OCI-LY1 (cell line): Measurements from ENCODE around the gene SPTB.

ENCODE experiments used
- H2AFZ ChIP-seq: fragments of 200-600 bp; sonication (generic), shearing (Covaris generic); 2 replicates; pipeline ENCODE4 v1.6.0; 2014; ENCODE audit warnings: antibody characterized with exemption, mild to moderate bottlenecking, low read length
- H3F3A ChIP-seq: fragments of 200-600 bp; sonication (generic), shearing (Covaris generic); 2 replicates; pipeline ENCODE4 v1.6.0; 2014; ENCODE audit warnings: mild to moderate bottlenecking, antibody characterized with exemption, low read length, moderate library complexity; ENCODE audit not compliant: insufficient read depth
- H3K27ac ChIP-seq: fragments of 200-600 bp; sonication (generic); 2 replicates; pipeline ENCODE4 v1.5.1; 2014; ENCODE audit warnings: low read length, mixed run types, mild to moderate bottlenecking, low read depth; ENCODE audit not compliant: poor library complexity, severe bottlenecking
- H3K27me3 ChIP-seq: fragments of 200-600 bp; sonication (generic); 2 replicates; pipeline ENCODE4 v1.6.0; 2014; ENCODE audit warnings: antibody characterized with exemption, mild to moderate bottlenecking, low read length, moderate library complexity; ENCODE audit not compliant: insufficient read depth
- H3K36me3 ChIP-seq: fragments of 200-600 bp; sonication (generic); 2 replicates; pipeline ENCODE4 v1.6.1; 2014; ENCODE audit warnings: mild to moderate bottlenecking, antibody characterized with exemption, low read length, moderate library complexity, mixed read lengths; ENCODE audit not compliant: insufficient read depth
- H3K4me1 ChIP-seq: fragments of 200-600 bp; sonication (generic); 2 replicates; pipeline ENCODE4 v1.5.1; 2014; ENCODE audit warnings: mild to moderate bottlenecking, low read length, moderate library complexity; ENCODE audit not compliant: insufficient read depth, severe bottlenecking
- H3K4me2 ChIP-seq: fragments of 200-600 bp; sonication (generic), shearing (Covaris generic); 2 replicates; pipeline ENCODE4 v1.6.1; 2014; ENCODE audit warnings: low read length
- H3K4me3 ChIP-seq: fragments of 200-600 bp; sonication (generic); 2 replicates; pipeline ENCODE4 v1.5.1; 2014; ENCODE audit warnings: low read length, low read depth, mild to moderate bottlenecking, mixed read lengths; ENCODE audit not compliant: poor library complexity, severe bottlenecking
- H3K79me2 ChIP-seq: fragments of 200-600 bp; shearing (Covaris generic); 2 replicates; pipeline ENCODE4 v1.6.1; 2016; ENCODE audit warnings: mixed run types, low read length, mixed read lengths; ENCODE audit not compliant: insufficient read depth
- H3K9ac ChIP-seq: fragments of 200-600 bp; sonication (generic), shearing (Covaris generic); 2 replicates; pipeline ENCODE4 v1.6.1; 2014; ENCODE audit warnings: mild to moderate bottlenecking, low read length, mixed read lengths
- H3K9me2 ChIP-seq: fragments of 200-600 bp; sonication (generic), shearing (Covaris generic); 2 replicates; pipeline ENCODE4 v1.6.1; 2014; ENCODE audit warnings: low read depth, mild to moderate bottlenecking, low read length, mixed read lengths
- H3K9me3 ChIP-seq: fragments of 200-600 bp; shearing (Covaris generic); 2 replicates; pipeline ENCODE4 v1.6.1; 2014; ENCODE audit warnings: low read length, mixed read lengths
- H4K20me1 ChIP-seq: fragments of 200-600 bp; sonication (generic), shearing (Covaris generic); 2 replicates; pipeline ENCODE4 v1.6.0; 2016; ENCODE audit warnings: mild to moderate bottlenecking, low read length; ENCODE audit not compliant: insufficient read depth
- EZH2 ChIP-seq: fragments of 200-600 bp; sonication (generic), shearing (Covaris generic); IDR thresholded peaks from 2 replicates; pipeline ENCODE4 v1.8.0; 2017; ENCODE audit warnings: borderline replicate concordance, mixed run types, mild to moderate bottlenecking, antibody characterized with exemption, low read length, moderate library complexity, mixed read lengths
- TF ChIP-seq, protein P1 (sequence below): fragments of 200-600 bp; sonication (generic), shearing (Covaris generic); IDR thresholded peaks from 2 replicates; pipeline ENCODE4 v1.5.1; 2017; ENCODE audit warnings: mild to moderate bottlenecking, antibody characterized with exemption, low read length, moderate library complexity, mixed read lengths

SPTB gene

GRCh38 chr14:64825509-64825908 is 54.2 kb downstream of the SPTB start:
- no peaks in the 10 kb centered on the region for H3K4me1 ChIP-seq
- TF ChIP-seq, protein P1, sequence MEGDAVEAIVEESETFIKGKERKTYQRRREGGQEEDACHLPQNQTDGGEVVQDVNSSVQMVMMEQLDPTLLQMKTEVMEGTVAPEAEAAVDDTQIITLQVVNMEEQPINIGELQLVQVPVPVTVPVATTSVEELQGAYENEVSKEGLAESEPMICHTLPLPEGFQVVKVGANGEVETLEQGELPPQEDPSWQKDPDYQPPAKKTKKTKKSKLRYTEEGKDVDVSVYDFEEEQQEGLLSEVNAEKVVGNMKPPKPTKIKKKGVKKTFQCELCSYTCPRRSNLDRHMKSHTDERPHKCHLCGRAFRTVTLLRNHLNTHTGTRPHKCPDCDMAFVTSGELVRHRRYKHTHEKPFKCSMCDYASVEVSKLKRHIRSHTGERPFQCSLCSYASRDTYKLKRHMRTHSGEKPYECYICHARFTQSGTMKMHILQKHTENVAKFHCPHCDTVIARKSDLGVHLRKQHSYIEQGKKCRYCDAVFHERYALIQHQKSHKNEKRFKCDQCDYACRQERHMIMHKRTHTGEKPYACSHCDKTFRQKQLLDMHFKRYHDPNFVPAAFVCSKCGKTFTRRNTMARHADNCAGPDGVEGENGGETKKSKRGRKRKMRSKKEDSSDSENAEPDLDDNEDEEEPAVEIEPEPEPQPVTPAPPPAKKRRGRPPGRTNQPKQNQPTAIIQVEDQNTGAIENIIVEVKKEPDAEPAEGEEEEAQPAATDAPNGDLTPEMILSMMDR = no peak
- no peak for TF ChIP-seq EZH2
- H3K4me2 ChIP-seq = no peak overlapping the region
- no peak overlapping the region for H3K9ac ChIP-seq
- H3K9me3 ChIP-seq = no peaks in the 10 kb centered on the region
- no peaks in the 10 kb centered on the region for H3K79me2 ChIP-seq
- H4K20me1 ChIP-seq = no peaks in the 10 kb centered on the region
- H2AFZ ChIP-seq = no peak overlapping the region
- H3F3A ChIP-seq = no peaks in the 10 kb centered on the region
- no peaks in the 10 kb centered on the region for H3K9me2 ChIP-seq
- H3K27me3 ChIP-seq = 0 out of 2 replicates have a peak, but pooled peaks cover 9% of the 10 kb centered on the region
- no peaks in the 10 kb centered on the region for H3K36me3 ChIP-seq
- H3K4me3 ChIP-seq = no peak overlapping the region
- no peak overlapping the region for H3K27ac ChIP-seq

DNA sequence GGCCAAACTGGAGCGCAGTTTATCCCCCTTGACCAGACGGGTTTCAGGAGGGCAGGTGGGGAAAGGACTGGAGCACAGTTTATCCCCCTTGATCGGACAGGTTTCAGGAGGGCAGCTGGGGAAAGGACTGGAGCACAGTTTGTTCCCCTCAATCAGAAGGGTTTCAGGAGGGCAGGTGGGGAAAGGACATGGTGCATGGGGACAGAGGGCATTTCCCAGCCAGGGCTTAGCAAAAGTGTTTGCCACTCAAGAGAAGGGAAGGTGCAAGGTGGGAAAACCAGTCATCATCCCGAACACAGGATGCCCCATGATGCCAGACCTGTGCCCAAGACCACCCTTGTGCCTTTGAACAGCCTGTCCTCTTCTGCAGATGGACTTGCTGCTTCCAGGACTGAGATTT is 54.7 kb downstream of the SPTB start:
- no peaks in the 10 kb centered on the region for H3K9me2 ChIP-seq
- H3K36me3 ChIP-seq = no peaks in the 10 kb centered on the region
- no peak overlapping the region for H2AFZ ChIP-seq
- no peak overlapping the region for H3K4me3 ChIP-seq
- no peaks in the 10 kb centered on the region for H3F3A ChIP-seq
- TF ChIP-seq EZH2 = no peak
- TF ChIP-seq, protein P1 = no peak
- H3K79me2 ChIP-seq = no peaks in the 10 kb centered on the region
- no peaks in the 10 kb centered on the region for H4K20me1 ChIP-seq
- H3K27ac ChIP-seq = no peak overlapping the region
- no peaks in the 10 kb centered on the region for H3K4me1 ChIP-seq
- H3K9me3 ChIP-seq = no peaks in the 10 kb centered on the region
- H3K27me3 ChIP-seq = 0 out of 2 replicates have a peak, but pooled peaks cover 12% of the 10 kb centered on the region
- no peak overlapping the region for H3K9ac ChIP-seq
- H3K4me2 ChIP-seq = no peak overlapping the region

DNA sequence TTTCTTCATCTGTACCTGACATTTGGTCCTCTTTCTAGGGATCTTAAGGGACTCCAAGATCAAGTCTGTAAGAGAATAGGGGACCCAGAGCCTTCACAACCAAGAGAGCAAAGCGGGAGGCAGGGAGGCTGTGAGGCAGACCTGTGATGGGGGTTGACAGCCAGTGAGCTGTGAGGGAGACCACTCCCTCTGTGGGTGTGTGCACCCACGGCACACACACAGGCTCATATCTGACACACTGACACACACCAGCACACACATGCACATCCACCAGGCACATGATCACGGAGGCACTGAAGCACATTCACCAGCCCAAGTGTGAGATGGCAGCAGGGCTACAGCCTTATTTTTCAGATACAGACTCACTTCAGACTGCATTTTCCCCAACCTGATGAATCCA is 55.2 kb downstream of the SPTB start:
- H3K27me3 ChIP-seq = 0 out of 2 replicates have a peak, but pooled peaks cover 13% of the 10 kb centered on the region
- no peak overlapping the region for H3K4me2 ChIP-seq
- H3K36me3 ChIP-seq = no peaks in the 10 kb centered on the region
- H3K9me3 ChIP-seq = no peaks in the 10 kb centered on the region
- no peaks in the 10 kb centered on the region for H3F3A ChIP-seq
- no peak overlapping the region for H3K9ac ChIP-seq
- no peak overlapping the region for H3K4me3 ChIP-seq
- H3K27ac ChIP-seq = no peak overlapping the region
- no peaks in the 10 kb centered on the region for H3K79me2 ChIP-seq
- no peaks in the 10 kb centered on the region for H3K9me2 ChIP-seq
- no peaks in the 10 kb centered on the region for H3K4me1 ChIP-seq
- TF ChIP-seq, protein P1 = no peak
- no peaks in the 10 kb centered on the region for H4K20me1 ChIP-seq
- H2AFZ ChIP-seq = no peak overlapping the region
